DND-41 (cell line): Measurements from ENCODE around the gene PTK6.

ENCODE experiments used
- ATAC-seq: fragments of 200-7000 bp; cut with Tn5 transposase; 3 replicates; pipeline ENCODE4 v1.9.1; 2021; ENCODE audit warnings: low read depth; ENCODE audit not compliant: insufficient read depth
- DNase-seq: peaks from one replicate; pipeline ENCODE4 v3.0.0-alpha.2; 2020
- H2AFZ ChIP-seq: 2 replicates; pipeline ENCODE4 v1.6.0; 2012; ENCODE audit warnings: low read depth, low read length
- H3K27ac ChIP-seq: 2 replicates; pipeline ENCODE4 v1.5.1; 2012; ENCODE audit warnings: low read length, inconsistent platforms
- H3K27me3 ChIP-seq: fragments of 200-600 bp; sonication (generic); 2 replicates; pipeline ENCODE4 v1.6.0; 2012; ENCODE audit warnings: low read length, mild to moderate bottlenecking, inconsistent platforms; ENCODE audit not compliant: insufficient read depth, poor library complexity
- H3K36me3 ChIP-seq: 2 replicates; pipeline ENCODE4 v1.5.1; 2012; ENCODE audit warnings: low read length, inconsistent platforms; ENCODE audit not compliant: insufficient read depth
- H3K4me1 ChIP-seq: 2 replicates; pipeline ENCODE4 v1.5.1; 2012; ENCODE audit warnings: mild to moderate bottlenecking, low read length; ENCODE audit not compliant: insufficient read depth
- H3K4me2 ChIP-seq: 2 replicates; pipeline ENCODE4 v1.6.0; 2012; ENCODE audit warnings: mild to moderate bottlenecking, moderate library complexity, low read length, inconsistent platforms; ENCODE audit not compliant: insufficient read depth
- H3K4me3 ChIP-seq, 2 experiments: fragments of 200-600 bp in 1 of 2; shearing (Covaris generic) in 1 of 2; 2 replicates each; pipeline ENCODE4 v1.5.1; 2012 to 2016; ENCODE audit warnings: inconsistent platforms in 2 of 2, low read length in 2 of 2, mild to moderate bottlenecking in 2 of 2, low read depth in 1 of 2, moderate library complexity in 1 of 2
- H3K79me2 ChIP-seq: 2 replicates; pipeline ENCODE4 v1.6.0; 2012; ENCODE audit warnings: low read length, inconsistent platforms; ENCODE audit not compliant: insufficient read depth
- H3K9ac ChIP-seq: 2 replicates; pipeline ENCODE4 v1.6.0; 2012; ENCODE audit warnings: low read depth, mild to moderate bottlenecking, inconsistent platforms, low read length, moderate library complexity
- H3K9me3 ChIP-seq: 2 replicates; pipeline ENCODE4 v1.5.1; 2012; ENCODE audit warnings: low read length, moderate library complexity, mild to moderate bottlenecking, inconsistent platforms; ENCODE audit not compliant: insufficient read depth, severe bottlenecking
- H4K20me1 ChIP-seq: 2 replicates; pipeline ENCODE4 v1.6.0; 2012; ENCODE audit warnings: low read length; ENCODE audit not compliant: insufficient read depth
- CTCF ChIP-seq: IDR thresholded peaks from 2 replicates; pipeline ENCODE4 v1.5.1; 2012; ENCODE audit warnings: borderline replicate concordance, low read length, moderate library complexity, mild to moderate bottlenecking; ENCODE audit not compliant: poor library complexity, severe bottlenecking; ENCODE audit errors: extremely low read depth
- EZH2 ChIP-seq: IDR thresholded peaks from 3 replicates; pipeline ENCODE4 v1.6.1; 2012; ENCODE audit warnings: borderline replicate concordance, low read depth, mild to moderate bottlenecking, moderate library complexity, low read length, inconsistent platforms; ENCODE audit not compliant: severe bottlenecking

PTK6 gene

GRCh38 chr20:63538204-63539091 lies 1.3 kb upstream of the PTK6 start:
- peak overlapping the region; percentile 50 for H3K9ac ChIP-seq
- DNase-seq (no peak), ATAC-seq (no peak)
- peaks cover 21% of the 10 kb centered on the region for H3K4me1 ChIP-seq
- no peaks in the 10 kb centered on the region for H3K27me3 ChIP-seq
- H3K27ac ChIP-seq, result peak overlapping the region; percentile 71
- H3K4me3 ChIP-seq, result peak overlapping the region in 1 of 2 experiments; percentile 56; a peak in 2 of 4 replicates
- H3K36me3 ChIP-seq, result no peaks in the 10 kb centered on the region
- H3K4me2 ChIP-seq, result peak overlapping the region; percentile 77
- H2AFZ ChIP-seq, result peak overlapping the region; percentile 79
- TF ChIP-seq CTCF (no peak), EZH2 (no peak)
- no peaks in the 10 kb centered on the region for H3K9me3 ChIP-seq
- no peaks in the 10 kb centered on the region for H3K79me2 ChIP-seq
- H4K20me1 ChIP-seq, result peaks cover 8% of the 10 kb centered on the region; the same call in 1 of the 2 replicates

- H4K20me1 ChIP-seq, result peaks cover 6% of the 10 kb centered on the region; the same call in 1 of the 2 replicates
- H3K4me3 ChIP-seq, result peak overlapping the region in 1 of 2 experiments; percentile 56; a peak in 2 of 4 replicates
- DNase-seq (peak; percentile 95), ATAC-seq (peak; percentile 94)
- no peaks in the 10 kb centered on the region for H3K36me3 ChIP-seq
- peak overlapping the region; percentile 79 for H2AFZ ChIP-seq
- H3K4me2 ChIP-seq, result peak overlapping the region; percentile 77
- peaks cover 21% of the 10 kb centered on the region for H3K4me1 ChIP-seq
- TF ChIP-seq EZH2 (no peak), CTCF (peak; percentile 99)
- peak overlapping the region; percentile 71 for H3K27ac ChIP-seq
- H3K27me3 ChIP-seq, result no peaks in the 10 kb centered on the region
- H3K9me3 ChIP-seq, result no peaks in the 10 kb centered on the region
- no peaks in the 10 kb centered on the region for H3K79me2 ChIP-seq
- peak overlapping the region; percentile 50 for H3K9ac ChIP-seq
Measured at GRCh38 chr20:63537525-63538203, 488 bp upstream of the PTK6 start.

- Histone ChIP-seq H3K36me3 (no peaks in the 10 kb centered on the region), H3K4me1 (peaks cover 21% of the 10 kb centered on the region), H3K4me2 (no peak overlapping the region), H2AFZ (no peak overlapping the region), H3K4me3 (no peak overlapping the region), H3K27ac (no peak overlapping the region), H3K27me3 (no peaks in the 10 kb centered on the region), H3K9me3 (no peaks in the 10 kb centered on the region), H3K9ac (no peak overlapping the region), H3K79me2 (no peaks in the 10 kb centered on the region), H4K20me1 (peaks cover 8% of the 10 kb centered on the region; the same call in 1 of the 2 replicates)
- ATAC-seq, result no peak
- DNase-seq, result no peak
- TF ChIP-seq EZH2 (no peak), CTCF (no peak)
Measured at GRCh38 chr20:63536241-63536977, 767 bp downstream of the PTK6 start.
